Transverse colon (tissue), 4 donors: Measurements from ENCODE around the gene CYP4A22. TPM values are rescaled to one million over a fixed set of nuclear protein-coding genes. Genes with fewer than 3 reads are reported as not detected.
"Not testable (repeated sequence)": the region's sequence is repeated elsewhere in the genome, so short reads cannot be mapped to it uniquely, and the experiment has no call there.

Experiments used
- DNase-seq: peaks from one replicate; pipeline ENCODE4 v3.0.0-alpha.2; 2019
- H3K27ac ChIP-seq, 4 donors: fragments of 200-600 bp; sonication (generic); 2 replicates each; pipeline ENCODE4 v1.5.1; 2016 to 2018; ENCODE audit warnings: inconsistent platforms in 4 of 4
- H3K27me3 ChIP-seq: fragments of 200-600 bp; sonication (generic); 2 replicates; pipeline ENCODE4 v1.5.1; 2017; ENCODE audit warnings: inconsistent platforms
- H3K36me3 ChIP-seq, 4 donors: fragments of 200-600 bp; sonication (generic); 2 replicates each; pipeline ENCODE4 v1.5.1; 2017 to 2019; ENCODE audit warnings: inconsistent platforms in 4 of 4
- H3K4me1 ChIP-seq, 4 donors: fragments of 200-600 bp; sonication (generic); 2 replicates each; pipeline ENCODE4 v1.5.1; 2017 to 2020; ENCODE audit warnings: inconsistent platforms in 4 of 4
- H3K4me3 ChIP-seq, 4 donors: fragments of 200-600 bp; sonication (generic); 1 replicate in 1 of 4; 2 replicates in 3 of 4; pipeline versions ENCODE4 v1.5.1 to v1.6.1; 2017 to 2019; ENCODE audit warnings: inconsistent platforms in 4 of 4
- H3K9me3 ChIP-seq, 2 donors: fragments of 200-600 bp; sonication (generic); 2 replicates each; pipeline ENCODE4 v1.5.1; 2017 to 2019; ENCODE audit warnings: inconsistent platforms in 2 of 2
- EP300 ChIP-seq: sonication (generic); formaldehyde crosslinking; IDR thresholded peaks from one replicate; pipeline ENCODE4 v1.6.1; 2017; ENCODE audit warnings: antibody characterized with exemption, low read depth
- POLR2A ChIP-seq: fragments of 450-650 bp; IDR thresholded peaks from one replicate; pipeline ENCODE4 v1.6.1; 2016; ENCODE audit warnings: antibody characterized with exemption, mild to moderate bottlenecking, moderate library complexity
- POLR2AphosphoS5 ChIP-seq, 3 donors: sonication (generic); formaldehyde crosslinking; IDR thresholded peaks; one replicate each; pipeline ENCODE4 v1.6.1; 2016; ENCODE audit warnings: antibody characterized with exemption in 3 of 3
- WGBS, 2 donors: methylation state at CpG; one replicate each; pipeline ENCODE4 v1.1.5; 2018; ENCODE audit warnings: low coverage in 1 of 2; 5-methylcytosine and 5-hydroxymethylcytosine counted together
- in situ Hi-C, 4 donors: fragments of 200-750 bp; cut with MboI; loops; one replicate each; pipeline versions ENCODE4 v1.15.0 to v1.15.1; 2017; ENCODE audit warnings: low sequenced_read_pairs in 3 of 4, low pct_ligation_motif_present in 1 of 4, low pct_unique_long_range_greater_than_20kb in 1 of 4
- intact Hi-C: fragments of 100-400 bp; cut with DNase I; formaldehyde crosslinking; loops from one replicate; pipeline ENCODE4 v1.15.1; 2023; ENCODE audit warnings: low total_unique reads
- total RNA-seq, 4 donors: library from RNA; depleted of rRNA; stranded (reverse); fragments of >200 nt; gene quantifications; one replicate each; pipeline ENCODE4 v1.1.0, GENCODE V29; 2016
- TF ChIP-seq, protein P1 (sequence below), 5 experiments: fragments of 200-600 bp in 3 of 5; fragments of 450-650 bp in 2 of 5; sonication (generic) in 3 of 5; IDR thresholded peaks; 1 replicate in 2 of 5; 2 replicates in 3 of 5; pipeline ENCODE4 v1.5.1; 2016 to 2017; ENCODE audit warnings: antibody characterized with exemption in 5 of 5, inconsistent platforms in 3 of 5, mild to moderate bottlenecking in 2 of 5, moderate library complexity in 1 of 5

CYP4A22 gene
- total RNA-seq, result not detected

DNA sequence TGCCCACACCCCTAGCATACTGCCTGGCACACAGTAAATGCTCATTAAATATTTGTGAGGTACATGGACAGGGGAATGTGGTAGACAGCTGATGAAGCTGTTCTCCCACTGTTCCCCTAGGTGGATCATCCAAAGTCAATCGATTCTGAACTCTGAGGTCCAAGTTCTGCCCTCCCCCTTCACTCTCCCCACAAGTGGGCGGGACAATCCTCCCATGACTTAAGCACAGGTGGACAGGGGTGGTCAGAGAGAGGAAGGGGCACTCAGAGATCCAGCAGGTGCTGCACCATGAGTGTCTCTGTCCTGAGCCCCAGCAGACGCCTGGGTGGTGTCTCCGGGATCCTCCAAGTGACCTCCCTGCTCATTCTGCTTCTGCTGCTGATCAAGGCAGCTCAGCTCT, at the start of gene CYP4A22:
CYP4A22 (plus strand) TSS at position 244 of the 400 bp plus-strand sequence; CDS start at position 289, 45 bp downstream.
- WGBS, 2 donors, result 83% methylated on average over 4 of the region's 4 CpGs; no CpG with 5 or more reads in 1 of the 2 donors

GRCh38 chr1:47089356-47089755, 47.9 kb upstream of the CYP4A22 start:
- H3K36me3 ChIP-seq, H3K4me3 ChIP-seq, H3K9me3 ChIP-seq, intact Hi-C loops, H3K27ac ChIP-seq, H3K27me3 ChIP-seq, H3K4me1 ChIP-seq, in situ Hi-C loops: not testable (repeated sequence)
- peak; percentile 14 for DNase-seq
- TF ChIP-seq, protein P1, sequence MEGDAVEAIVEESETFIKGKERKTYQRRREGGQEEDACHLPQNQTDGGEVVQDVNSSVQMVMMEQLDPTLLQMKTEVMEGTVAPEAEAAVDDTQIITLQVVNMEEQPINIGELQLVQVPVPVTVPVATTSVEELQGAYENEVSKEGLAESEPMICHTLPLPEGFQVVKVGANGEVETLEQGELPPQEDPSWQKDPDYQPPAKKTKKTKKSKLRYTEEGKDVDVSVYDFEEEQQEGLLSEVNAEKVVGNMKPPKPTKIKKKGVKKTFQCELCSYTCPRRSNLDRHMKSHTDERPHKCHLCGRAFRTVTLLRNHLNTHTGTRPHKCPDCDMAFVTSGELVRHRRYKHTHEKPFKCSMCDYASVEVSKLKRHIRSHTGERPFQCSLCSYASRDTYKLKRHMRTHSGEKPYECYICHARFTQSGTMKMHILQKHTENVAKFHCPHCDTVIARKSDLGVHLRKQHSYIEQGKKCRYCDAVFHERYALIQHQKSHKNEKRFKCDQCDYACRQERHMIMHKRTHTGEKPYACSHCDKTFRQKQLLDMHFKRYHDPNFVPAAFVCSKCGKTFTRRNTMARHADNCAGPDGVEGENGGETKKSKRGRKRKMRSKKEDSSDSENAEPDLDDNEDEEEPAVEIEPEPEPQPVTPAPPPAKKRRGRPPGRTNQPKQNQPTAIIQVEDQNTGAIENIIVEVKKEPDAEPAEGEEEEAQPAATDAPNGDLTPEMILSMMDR (IDR thresholded peaks at IDR 0.05), result peak; percentile 35 to 55 (median 50)
- WGBS, 2 donors, result 0 to 8% methylated on average over 2 to 3 of the region's 3 CpGs

More for the DNA sequence above, at the start of gene CYP4A22:
- Histone ChIP-seq H3K9me3 (no peaks in the 10 kb centered on the region), H3K27me3 (no peaks in the 10 kb centered on the region), H3K27ac (no peak within 1 kb of the TSS), H3K4me3 (no peak within 1 kb of the TSS), H3K36me3 (no peaks in the 10 kb centered on the region), H3K4me1 (no peaks in the 10 kb centered on the region)
- no peak for DNase-seq
- TF ChIP-seq, protein P1 (IDR thresholded peaks at IDR 0.05), result no peak
- TF ChIP-seq POLR2A (no peak), POLR2AphosphoS5 (IDR thresholded peaks at IDR 0.05) (no peak), EP300 (no peak)
- in situ Hi-C loops, result loop anchor here in 1 of 4 donors (5.0 kb wide), 1 partner anchor 200 kb away; no protein-coding TSS in a partner anchor
- intact Hi-C loops, result no loop called here

DNA sequence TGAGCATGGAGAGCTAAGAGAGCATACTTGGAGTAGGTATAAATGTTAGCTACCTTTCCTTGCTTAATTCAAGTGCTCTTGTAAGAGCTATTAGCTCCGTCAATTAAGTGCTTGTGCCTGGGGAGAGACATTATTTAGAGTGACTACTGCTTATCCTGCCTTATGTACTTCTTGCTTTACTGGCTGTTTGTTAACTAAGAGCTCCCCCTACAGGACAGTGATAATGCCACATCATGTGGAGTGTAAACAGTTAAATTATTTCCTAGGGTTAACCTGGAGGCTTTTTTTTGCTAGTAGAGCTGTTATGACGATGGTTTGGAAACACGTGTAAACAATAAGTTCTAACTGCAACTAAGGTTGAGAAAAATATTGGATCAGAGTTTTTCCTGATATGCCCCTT, 45.8 kb upstream of the CYP4A22 start:
- H3K27ac ChIP-seq, intact Hi-C loops, H3K36me3 ChIP-seq, in situ Hi-C loops, H3K9me3 ChIP-seq, H3K27me3 ChIP-seq, H3K4me3 ChIP-seq, DNase-seq, H3K4me1 ChIP-seq: not testable (repeated sequence)
- 0 to 11% methylated on average over 1 to 3 of the region's 3 CpGs for WGBS, 2 donors
- TF ChIP-seq, protein P1 (IDR thresholded peaks at IDR 0.05), result peak in 2 of 5 experiments; percentile 28 to 32

DNA sequence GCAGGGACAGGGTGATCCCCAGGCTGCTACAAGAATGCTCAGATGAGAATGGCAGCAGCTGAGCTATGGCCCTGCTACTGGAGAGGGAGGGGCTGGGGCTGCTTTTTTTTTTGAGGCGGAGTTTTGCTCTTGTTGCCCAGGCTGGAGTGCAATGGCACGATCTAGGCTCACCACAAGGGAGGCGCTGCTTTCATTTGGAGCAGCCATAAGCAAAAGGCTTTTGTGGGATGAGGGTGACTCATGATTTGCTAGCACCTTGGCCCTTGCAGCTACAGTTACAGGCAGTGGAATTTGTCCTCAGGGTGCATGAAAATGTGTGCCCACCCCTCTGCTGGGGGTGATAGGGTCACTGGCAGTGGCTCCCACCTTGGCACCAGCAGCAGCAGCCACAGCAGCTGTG, 32.4 kb upstream of the CYP4A22 start:
- intact Hi-C loops (no loop called here), in situ Hi-C loops (no loop called here)
- no peak for DNase-seq
- Histone ChIP-seq H3K27me3 (no peaks in the 10 kb centered on the region), H3K4me1 (no peaks in the 10 kb centered on the region), H3K27ac (no peak overlapping the region), H3K9me3 (peaks cover 0 to 9% of the 10 kb centered on the region in 2 donors), H3K36me3 (no peaks in the 10 kb centered on the region), H3K4me3 (no peak overlapping the region)
- WGBS, 2 donors, result 87% methylated on average over 3 of the region's 3 CpGs; no CpG with 5 or more reads in 1 of the 2 donors
- TF ChIP-seq, protein P1 (IDR thresholded peaks at IDR 0.05), result no peak
- no peak for TF ChIP-seq EP300
- TF ChIP-seq POLR2A, result no peak
- no peak for TF ChIP-seq POLR2AphosphoS5 (IDR thresholded peaks at IDR 0.05)
